Caco-2 (cell line): ENCODE results near the gene OAS3. TPM values are rescaled to one million over a fixed set of nuclear protein-coding genes. Genes with fewer than 3 reads are reported as not detected.

Experiments
- BruUV-seq: library from RNA; stranded (reverse); fragments of 400-500 nt; replicated peaks from 2 replicates; lab custom pipeline; 2021; lab: Mats Ljungman, UMichigan
- CTCF ChIA-PET: fragments of 300-600 bp; sonication (Branson Sonifier 250); formaldehyde crosslinking; loops from one replicate; lab custom pipeline; 2022; ENCODE audit warnings: antibody characterized with exemption; lab: Charles Lee
- POLR2A ChIA-PET: fragments of 300-600 bp; sonication (Branson Sonifier 250); formaldehyde crosslinking; loops from one replicate; lab custom pipeline; 2022; ENCODE audit warnings: antibody characterized with exemption; lab: Charles Lee
- DNase-seq, 2 experiments: peaks; one replicate each; pipeline versions ENCODE4 v3.0.0 to v3.0.0-alpha.2; 2020 to 2022
- H3K27me3 ChIP-seq: replicated peaks from 2 replicates; pipeline ENCODE4 v1.6.0; 2011; ENCODE audit warnings: low read length; ENCODE audit not compliant: control insufficient read depth, insufficient read depth
- H3K36me3 ChIP-seq: 2 replicates; pipeline ENCODE4 v1.5.1; 2011; ENCODE audit warnings: low read length; ENCODE audit not compliant: control insufficient read depth, insufficient read depth
- H3K4me1 ChIP-seq: fragments of 250-450 bp; sonication (Bioruptor Pico); 2 replicates; pipeline ENCODE4 v1.5.1; 2020; ENCODE audit warnings: mild to moderate bottlenecking
- H3K4me3 ChIP-seq: 2 replicates; pipeline ENCODE4 v1.5.1; 2011; ENCODE audit warnings: low read depth, mild to moderate bottlenecking, control low read depth, low read length
- H3K9me3 ChIP-seq: fragments of 250-450 bp; sonication (Bioruptor Pico); 2 replicates; pipeline ENCODE4 v1.5.1; 2020; ENCODE audit warnings: mild to moderate bottlenecking, moderate library complexity
- H3K27ac Mint-ChIP-seq: one replicate; pipeline ENCODE4 v1.8.0; 2022; ENCODE audit warnings: mixed read lengths; ENCODE audit not compliant: unreplicated experiment
- H3K27me3 Mint-ChIP-seq: one replicate; pipeline ENCODE4 v1.8.0; 2022; ENCODE audit warnings: mixed read lengths; ENCODE audit not compliant: insufficient read depth, unreplicated experiment
- H3K36me3 Mint-ChIP-seq: one replicate; pipeline ENCODE4 v1.8.0; 2022; ENCODE audit warnings: mild to moderate bottlenecking, mixed read lengths; ENCODE audit not compliant: insufficient read depth, unreplicated experiment
- H3K4me1 Mint-ChIP-seq: one replicate; pipeline ENCODE4 v1.8.0; 2022; ENCODE audit warnings: low read depth, mixed read lengths; ENCODE audit not compliant: unreplicated experiment
- H3K4me3 Mint-ChIP-seq: one replicate; pipeline ENCODE4 v1.8.0; 2022; ENCODE audit warnings: mild to moderate bottlenecking, moderate library complexity, mixed read lengths; ENCODE audit not compliant: unreplicated experiment
- H3K9me3 Mint-ChIP-seq: one replicate; pipeline ENCODE4 v1.8.0; 2022; ENCODE audit warnings: mixed read lengths; ENCODE audit not compliant: unreplicated experiment
- CTCF ChIP-seq, 2 experiments: fragments of 200-600 bp in 1 of 2; IDR thresholded peaks; 1 replicate in 1 of 2; 2 replicates in 1 of 2; pipeline versions ENCODE4 v1.5.1 to v1.8.0; 2011 to 2022; ENCODE audit warnings: antibody characterized with exemption in 1 of 2, control low read depth in 1 of 2, inconsistent platforms in 1 of 2, low read depth in 1 of 2, low read length in 1 of 2, mild to moderate bottlenecking in 1 of 2, moderate library complexity in 1 of 2; ENCODE audit not compliant: insufficient read depth in 1 of 2, severe bottlenecking in 1 of 2, unreplicated experiment in 1 of 2
- intact Hi-C: fragments of 100-400 bp; cut with micrococcal nuclease; formaldehyde crosslinking; loops from one replicate; pipeline ENCODE4 v1.10.0; 2022; ENCODE audit not compliant: unreplicated experiment
- total RNA-seq: library from RNA; stranded (reverse); gene quantifications from 2 replicates; pipeline ENCODE4 v1.2.3, GENCODE V29; 2022

OAS3 gene
- total RNA-seq, 1 experiment from 2014 or later: 22.1 TPM

- Histone ChIP-seq H3K4me3 (no peak overlapping the region), H3K9me3 (no peaks in the 10 kb centered on the region), H3K36me3 (no peaks in the 10 kb centered on the region), H3K4me1 (no peaks in the 10 kb centered on the region), H3K27me3 (no peaks in the 10 kb centered on the region)
- no peak overlapping the region for H3K4me3 Mint-ChIP-seq
- H3K36me3 Mint-ChIP-seq: no peaks in the 10 kb centered on the region
- intact Hi-C loops: no loop called here
- H3K4me1 Mint-ChIP-seq: no peaks in the 10 kb centered on the region
- DNase-seq: no peak
- H3K27me3 Mint-ChIP-seq: peaks cover 21% of the 10 kb centered on the region
- no TSS peak for BruUV-seq
- no peak for TF ChIP-seq CTCF (IDR thresholded peaks at IDR 0.05; ENCODE audit: insufficient read depth in 1 of 2, low read depth in 1 of 2, low read length in 1 of 2, severe bottlenecking in 1 of 2, unreplicated experiment in 1 of 2)
- ChIA-PET CTCF (interaction anchor here (3.1 kb wide), 1 partner anchor 29 kb away, joined by 10 read pairs; no protein-coding TSS in a partner anchor), POLR2A (no interaction called here)
- H3K9me3 Mint-ChIP-seq: no peaks in the 10 kb centered on the region
- no peak overlapping the region for H3K27ac Mint-ChIP-seq
Observed at GRCh38 chr12:113021500-113021899, 83.2 kb downstream of the OAS3 start.

Other genes with a start within 250 kb of the OAS3 start
- not detected in 2 replicates for gene RPH3A, start 146.7 kb upstream of the OAS3 start, total RNA-seq
- gene OAS1, start 31.5 kb upstream of the OAS3 start, total RNA-seq: 13.9 and 14.2 TPM in 2 replicates
- gene OAS2, start 40.0 kb downstream of the OAS3 start, total RNA-seq: 0.25 TPM in 1 of 2 replicates, not detected in the other
- gene DTX1, start 118.3 kb downstream of the OAS3 start, total RNA-seq: not detected in 2 replicates
- gene RASAL1, start 197.3 kb downstream of the OAS3 start, total RNA-seq: not detected in 2 replicates
- gene CFAP73, start 211.2 kb downstream of the OAS3 start, total RNA-seq: 0.23 TPM in 1 of 2 replicates, not detected in the other
- 101 and 110 TPM in 2 replicates for gene DDX54, start 247.0 kb downstream of the OAS3 start, total RNA-seq
- gene RITA1, start 247.2 kb downstream of the OAS3 start, total RNA-seq: 32.7 and 33.6 TPM in 2 replicates